ENCODE measurements around the gene ZBED1.
"Not testable (repeated sequence)": the region's sequence is repeated elsewhere in the genome, so short reads cannot be mapped to it uniquely, and the experiment has no call there.

The ZBED1 gene

GRCh38 chrX:2517055-2517454, 16.3 kb upstream of the ZBED1 start:
- DNase-seq = no peak

GRCh38 chrX:2516623-2517022, 15.8 kb upstream of the ZBED1 start:
- DNase-seq = no peak

GRCh38 chrX:2514131-2514530, 13.4 kb upstream of the ZBED1 start:
- no peak for DNase-seq

- DNase-seq = no peak
Observed at GRCh38 chrX:2513121-2513664, 12.4 kb upstream of the ZBED1 start.

- DNase-seq = no peak
Observed at GRCh38 chrX:2512501-2512900, 11.7 kb upstream of the ZBED1 start.

GRCh38 chrX:2511326-2511725, 10.6 kb upstream of the ZBED1 start:
- no peak for DNase-seq

- no peak for DNase-seq
Observed at GRCh38 chrX:2508648-2509335, 8.0 kb upstream of the ZBED1 start.

- DNase-seq = no peak
Observed at GRCh38 chrX:2507904-2508627, 7.3 kb upstream of the ZBED1 start.

GRCh38 chrX:2507196-2507595, 6.4 kb upstream of the ZBED1 start:
- no peak for DNase-seq

GRCh38 chrX:2505341-2505740, 4.6 kb upstream of the ZBED1 start:
- not testable (repeated sequence) for DNase-seq

- DNase-seq = no peak
Observed at GRCh38 chrX:2504706-2505332, 4.0 kb upstream of the ZBED1 start.

GRCh38 chrX:2503591-2504500, 3.1 kb upstream of the ZBED1 start:
- DNase-seq = no peak

- DNase-seq = no peak
Observed at GRCh38 chrX:2502668-2503519, 2.1 kb upstream of the ZBED1 start.

GRCh38 chrX:2502120-2502667, 1.4 kb upstream of the ZBED1 start:
- DNase-seq = no peak

GRCh38 chrX:2501559-2502102, 855 bp upstream of the ZBED1 start:
- no peak for DNase-seq

GRCh38 chrX:2500091-2500802, 529 bp downstream of the ZBED1 start:
- no peak for DNase-seq

GRCh38 chrX:2499507-2499906, 1.3 kb downstream of the ZBED1 start:
- no peak for DNase-seq

GRCh38 chrX:2498781-2499302, 1.9 kb downstream of the ZBED1 start:
- DNase-seq = no peak

GRCh38 chrX:2497961-2498780, 2.6 kb downstream of the ZBED1 start:
- no peak for DNase-seq
